Brain microvascular endothelial cell (primary cell): ENCODE measurements around the gene HLA-DRA.

Source experiments
- DNase-seq: peaks from one replicate; pipeline ENCODE4 v3.0.0-alpha.2; 2020
- H3K27ac ChIP-seq: fragments of 250-450 bp; sonication (Bioruptor Pico); 2 replicates; pipeline ENCODE4 v1.5.1; 2020; ENCODE audit warnings: mild to moderate bottlenecking, moderate library complexity
- H3K27me3 ChIP-seq: fragments of 250-450 bp; sonication (Bioruptor Pico); replicated peaks from 2 replicates; pipeline ENCODE4 v1.5.1; 2020; ENCODE audit warnings: mild to moderate bottlenecking
- H3K36me3 ChIP-seq: fragments of 250-450 bp; sonication (Bioruptor Pico); replicated peaks from 2 replicates; pipeline ENCODE4 v1.5.1; 2020; ENCODE audit warnings: mild to moderate bottlenecking
- H3K4me3 ChIP-seq: 2 replicates; pipeline ENCODE4 v1.5.1; 2011; ENCODE audit warnings: low read depth, mild to moderate bottlenecking, control low read depth, low read length, moderate library complexity
- in situ Hi-C: cut with HindIII; loops from 2 replicates; pipeline ENCODE4 v1.10.0; 2017; ENCODE audit warnings: low sequenced_read_pairs, low pct_ligation_motif_present
- TF ChIP-seq, protein P1 (sequence below): IDR thresholded peaks from 2 replicates; pipeline ENCODE4 v1.5.1; 2011; ENCODE audit warnings: low read depth, mild to moderate bottlenecking, moderate library complexity, low read length, control low read depth, inconsistent platforms; ENCODE audit errors: missing control alignments

HLA-DRA gene

GRCh38 chr6:32439602-32440214 lies at the start of gene HLA-DRA:
Gene HLA-DRA, plus strand, starts transcription at chr6:32439887. Its CDS starts 64 bp downstream, at chr6:32439951.
- no peaks in the 10 kb centered on the region for H3K36me3 ChIP-seq
- H3K4me3 ChIP-seq, result no peak within 1 kb of the TSS
- no peak within 1 kb of the TSS for H3K27ac ChIP-seq
- TF ChIP-seq, protein P1, sequence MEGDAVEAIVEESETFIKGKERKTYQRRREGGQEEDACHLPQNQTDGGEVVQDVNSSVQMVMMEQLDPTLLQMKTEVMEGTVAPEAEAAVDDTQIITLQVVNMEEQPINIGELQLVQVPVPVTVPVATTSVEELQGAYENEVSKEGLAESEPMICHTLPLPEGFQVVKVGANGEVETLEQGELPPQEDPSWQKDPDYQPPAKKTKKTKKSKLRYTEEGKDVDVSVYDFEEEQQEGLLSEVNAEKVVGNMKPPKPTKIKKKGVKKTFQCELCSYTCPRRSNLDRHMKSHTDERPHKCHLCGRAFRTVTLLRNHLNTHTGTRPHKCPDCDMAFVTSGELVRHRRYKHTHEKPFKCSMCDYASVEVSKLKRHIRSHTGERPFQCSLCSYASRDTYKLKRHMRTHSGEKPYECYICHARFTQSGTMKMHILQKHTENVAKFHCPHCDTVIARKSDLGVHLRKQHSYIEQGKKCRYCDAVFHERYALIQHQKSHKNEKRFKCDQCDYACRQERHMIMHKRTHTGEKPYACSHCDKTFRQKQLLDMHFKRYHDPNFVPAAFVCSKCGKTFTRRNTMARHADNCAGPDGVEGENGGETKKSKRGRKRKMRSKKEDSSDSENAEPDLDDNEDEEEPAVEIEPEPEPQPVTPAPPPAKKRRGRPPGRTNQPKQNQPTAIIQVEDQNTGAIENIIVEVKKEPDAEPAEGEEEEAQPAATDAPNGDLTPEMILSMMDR, result no peak
- peak; percentile 39 for DNase-seq
- no peaks in the 10 kb centered on the region for H3K27me3 ChIP-seq
- in situ Hi-C loops, result no loop called here

DNA sequence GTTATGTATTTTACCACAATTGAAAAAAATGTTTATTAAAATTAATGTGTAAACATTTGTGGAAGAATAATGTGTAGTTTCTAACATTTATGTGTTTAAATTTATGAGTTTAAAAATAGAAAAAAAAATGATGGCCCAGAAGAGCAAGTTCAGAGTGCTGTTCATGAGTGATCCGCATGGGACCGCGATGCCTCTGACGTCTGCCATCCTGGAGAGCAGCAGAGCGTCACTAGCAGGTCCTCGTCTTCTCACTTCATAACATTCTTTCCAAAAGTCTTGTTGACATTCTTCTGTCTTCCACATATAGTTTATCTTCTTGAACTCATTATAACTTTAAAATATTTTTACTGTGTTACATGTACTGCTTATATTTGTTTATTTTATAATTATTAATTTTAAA lies 48.2 kb upstream of the HLA-DRA start:
- no peak for DNase-seq
- Histone ChIP-seq H3K36me3 (no peaks in the 10 kb centered on the region), H3K27me3 (peaks cover 2% of the 10 kb centered on the region), H3K4me3 (no peak overlapping the region), H3K27ac (no peak overlapping the region)
- TF ChIP-seq, protein P1, result no peak
- in situ Hi-C loops, result no loop called here

- in situ Hi-C loops, result no loop called here
- Histone ChIP-seq H3K27me3 (no peaks in the 10 kb centered on the region), H3K27ac (no peak overlapping the region), H3K36me3 (no peaks in the 10 kb centered on the region), H3K4me3 (no peak overlapping the region)
- peak; percentile 18 for DNase-seq
- TF ChIP-seq, protein P1, result no peak
Observed at GRCh38 chr6:32393665-32394420, 45.8 kb upstream of the HLA-DRA start.

DNA sequence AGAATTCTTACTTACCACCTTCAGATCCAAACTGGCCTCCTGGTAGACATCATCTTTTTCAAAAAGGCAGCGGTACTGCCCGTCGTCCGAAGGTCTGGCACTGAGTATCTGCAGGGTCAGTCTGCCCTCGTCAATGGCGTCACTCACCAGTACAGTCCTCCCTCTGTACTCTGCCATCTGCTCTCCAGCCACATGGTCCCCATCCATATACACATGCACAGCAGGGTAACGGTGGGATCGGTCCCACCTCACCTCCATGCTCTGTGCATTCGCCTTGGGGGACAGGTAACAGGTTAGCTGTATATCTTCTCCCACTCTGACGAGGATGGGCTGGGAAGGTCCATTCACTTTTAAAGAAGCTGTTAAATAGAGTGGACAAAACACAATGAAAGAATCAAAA lies 43.7 kb upstream of the HLA-DRA start:
- Histone ChIP-seq H3K27me3 (no peaks in the 10 kb centered on the region), H3K4me3 (no peak overlapping the region), H3K27ac (no peak overlapping the region), H3K36me3 (no peaks in the 10 kb centered on the region)
- TF ChIP-seq, protein P1, result no peak
- no peak for DNase-seq
- in situ Hi-C loops, result no loop called here

GRCh38 chr6:32397252-32397920 lies 42.3 kb upstream of the HLA-DRA start:
- H3K27ac ChIP-seq, result no peak overlapping the region
- DNase-seq, result no peak
- TF ChIP-seq, protein P1, result no peak
- H3K4me3 ChIP-seq, result no peak overlapping the region
- no peaks in the 10 kb centered on the region for H3K36me3 ChIP-seq
- in situ Hi-C loops, result no loop called here
- H3K27me3 ChIP-seq, result no peaks in the 10 kb centered on the region
